Endothelial cell of umbilical vein (primary cell): ENCODE data around the gene PLK5. TPM values are rescaled to one million over a fixed set of nuclear protein-coding genes. Genes with fewer than 3 reads are reported as not detected.

Source experiments
- BruUV-seq: library from RNA; stranded (reverse); fragments of 400-500 nt; replicated peaks from 2 replicates; lab custom pipeline; 2021; lab: Mats Ljungman, UMichigan
- CTCF ChIA-PET: fragments of 300-600, 350-600 bp; sonication (Branson Sonifier 250); formaldehyde crosslinking; loops from one replicate; lab custom pipeline; 2021; ENCODE audit warnings: antibody characterized with exemption, inconsistent platforms; lab: Charles Lee
- POLR2A ChIA-PET: fragments of 300-600, 350-600 bp; sonication (Branson Sonifier 250); formaldehyde crosslinking; loops from one replicate; lab custom pipeline; 2021; ENCODE audit warnings: antibody characterized with exemption, inconsistent platforms; lab: Charles Lee
- DNase-seq: peaks from one replicate; pipeline ENCODE4 v3.0.0-alpha.2; 2011; ENCODE audit warnings: low read depth, low spot score
- FAIRE-seq: peaks from 2 replicates; lab custom pipeline; 2011; peaks lifted over from hg19 to GRCh38; lab: Jason Lieb, UNC
- H2AFZ ChIP-seq: 2 replicates; pipeline ENCODE4 v1.6.0; 2012; ENCODE audit warnings: low read depth, low read length, control low read depth, inconsistent platforms
- H3K27ac ChIP-seq: 2 replicates; pipeline ENCODE4 v1.5.1; 2011; ENCODE audit warnings: low read depth, mild to moderate bottlenecking, control low read depth, low read length, moderate library complexity; ENCODE audit not compliant: insufficient read depth
- H3K27me3 ChIP-seq, 2 experiments: 2 replicates each; pipeline versions ENCODE4 v1.6.0 to v1.6.1; 2011; ENCODE audit warnings: low read length in 2 of 2, mixed read lengths in 1 of 2; ENCODE audit not compliant: control insufficient read depth in 2 of 2, insufficient read depth in 2 of 2
- H3K36me3 ChIP-seq, 2 experiments: 2 replicates in 1 of 2; 3 replicates in 1 of 2; pipeline ENCODE4 v1.5.1; 2011; ENCODE audit warnings: low read length in 2 of 2, mild to moderate bottlenecking in 1 of 2, moderate library complexity in 1 of 2; ENCODE audit not compliant: control insufficient read depth in 2 of 2, insufficient read depth in 2 of 2; ENCODE audit errors: extremely low read depth in 1 of 2
- H3K4me1 ChIP-seq: 3 replicates; pipeline ENCODE4 v1.5.1; 2011; ENCODE audit warnings: mild to moderate bottlenecking, low read length; ENCODE audit not compliant: control insufficient read depth, insufficient read depth; ENCODE audit errors: extremely low read depth
- H3K4me2 ChIP-seq: 2 replicates; pipeline ENCODE4 v1.6.1; 2011; ENCODE audit warnings: low read length, control low read depth, mixed read lengths; ENCODE audit not compliant: insufficient read depth
- H3K4me3 ChIP-seq, 3 experiments: fragments of 200-600 bp in 1 of 3; sonication (generic), shearing (Covaris generic) in 1 of 3; replicated peaks in 1 of 3; 2 replicates each; pipeline ENCODE4 v1.5.1; 2011 to 2016; ENCODE audit warnings: control low read depth in 3 of 3, low read length in 3 of 3, mild to moderate bottlenecking in 2 of 3, inconsistent platforms in 1 of 3, low read depth in 1 of 3, moderate library complexity in 1 of 3; ENCODE audit not compliant: insufficient read depth in 1 of 3
- H3K79me2 ChIP-seq: 2 replicates; pipeline ENCODE4 v1.6.0; 2012; ENCODE audit warnings: low read length, inconsistent platforms; ENCODE audit not compliant: control insufficient read depth, insufficient read depth
- H3K9ac ChIP-seq: replicated peaks from 2 replicates; pipeline ENCODE3; 2011; ENCODE audit warnings: low read length, control low read depth; ENCODE audit not compliant: insufficient read depth; ENCODE audit errors: extremely low read depth
- H3K9me1 ChIP-seq: replicated peaks from 3 replicates; pipeline ENCODE4 v1.6.0; 2011; ENCODE audit warnings: mild to moderate bottlenecking, low read length; ENCODE audit not compliant: control insufficient read depth, insufficient read depth; ENCODE audit errors: extremely low read depth
- H3K9me3 ChIP-seq: replicated peaks from 2 replicates; pipeline ENCODE4 v1.5.1; 2012; ENCODE audit warnings: low read length, inconsistent platforms; ENCODE audit not compliant: control insufficient read depth, insufficient read depth
- H4K20me1 ChIP-seq: replicated peaks from 2 replicates; pipeline ENCODE3; 2011; ENCODE audit warnings: mild to moderate bottlenecking, low read length; ENCODE audit not compliant: control insufficient read depth, insufficient read depth; ENCODE audit errors: extremely low read depth
- EZH2 ChIP-seq: IDR thresholded peaks from 2 replicates; pipeline ENCODE4 v1.6.1; 2012; ENCODE audit warnings: borderline replicate concordance, low read depth, mild to moderate bottlenecking, moderate library complexity, low read length, inconsistent platforms; ENCODE audit not compliant: severe bottlenecking
- FOS ChIP-seq: IDR thresholded peaks from 2 replicates; pipeline ENCODE4 v1.6.1; 2011; ENCODE audit warnings: mild to moderate bottlenecking, low read length, moderate library complexity, borderline replicate concordance; ENCODE audit not compliant: insufficient read depth
- GATA2 ChIP-seq: IDR thresholded peaks from 2 replicates; pipeline ENCODE4 v1.7.0; 2011; ENCODE audit warnings: low read depth, mild to moderate bottlenecking, moderate library complexity, mixed read lengths, low read length; ENCODE audit not compliant: insufficient read length, insufficient read depth
- POLR2AphosphoS5 ChIP-seq: IDR thresholded peaks from 2 replicates; pipeline ENCODE4 v1.6.1; 2012; ENCODE audit warnings: low read depth, mild to moderate bottlenecking, control low read depth, low read length, moderate library complexity; ENCODE audit not compliant: insufficient read depth
- dilution Hi-C: fragments of 300-500 bp; cut with MboI; formaldehyde crosslinking; loops from one replicate; pipeline ENCODE4 v1.15.0; 2019; ENCODE audit warnings: low sequenced_read_pairs; ENCODE audit not compliant: extremely low pct_ligation_motif_present
- intact Hi-C: fragments of 100-400 bp; cut with micrococcal nuclease; formaldehyde crosslinking; loops from one replicate; pipeline ENCODE4 v1.10.0; 2022
- polyA plus RNA-seq, 4 experiments: library from polyadenylated mRNA; depleted of rRNA in 3 of 4; stranded (reverse) in 3 of 4; unstranded in 1 of 4; fragments of >200 nt; gene quantifications; 2 replicates each; pipeline versions ENCODE4 v1.2.1 to v1.2.3, GENCODE V29; 2011 to 2012; ENCODE audit warnings: missing spikeins in 1 of 4
- total RNA-seq: library from RNA; stranded (reverse); gene quantifications from 2 replicates; pipeline ENCODE4 v1.2.3, GENCODE V29; 2021

Gene PLK5
- total and polyA plus RNA-seq, 2 donors (not counting 3 experiments of a cell fraction or from before 2014, with no cell fraction given), result not detected

- dilution Hi-C loops, result no loop called here
- POLR2A ChIA-PET, result interaction anchor here (0.6 kb wide), 1 partner anchor 347 kb away, joined by 7 read pairs; no protein-coding TSS in a partner anchor
- no peak for FAIRE-seq
These were observed 3.9 kb downstream of the PLK5 start for GRCh38 chr19:1527650-1528309.

DNA sequence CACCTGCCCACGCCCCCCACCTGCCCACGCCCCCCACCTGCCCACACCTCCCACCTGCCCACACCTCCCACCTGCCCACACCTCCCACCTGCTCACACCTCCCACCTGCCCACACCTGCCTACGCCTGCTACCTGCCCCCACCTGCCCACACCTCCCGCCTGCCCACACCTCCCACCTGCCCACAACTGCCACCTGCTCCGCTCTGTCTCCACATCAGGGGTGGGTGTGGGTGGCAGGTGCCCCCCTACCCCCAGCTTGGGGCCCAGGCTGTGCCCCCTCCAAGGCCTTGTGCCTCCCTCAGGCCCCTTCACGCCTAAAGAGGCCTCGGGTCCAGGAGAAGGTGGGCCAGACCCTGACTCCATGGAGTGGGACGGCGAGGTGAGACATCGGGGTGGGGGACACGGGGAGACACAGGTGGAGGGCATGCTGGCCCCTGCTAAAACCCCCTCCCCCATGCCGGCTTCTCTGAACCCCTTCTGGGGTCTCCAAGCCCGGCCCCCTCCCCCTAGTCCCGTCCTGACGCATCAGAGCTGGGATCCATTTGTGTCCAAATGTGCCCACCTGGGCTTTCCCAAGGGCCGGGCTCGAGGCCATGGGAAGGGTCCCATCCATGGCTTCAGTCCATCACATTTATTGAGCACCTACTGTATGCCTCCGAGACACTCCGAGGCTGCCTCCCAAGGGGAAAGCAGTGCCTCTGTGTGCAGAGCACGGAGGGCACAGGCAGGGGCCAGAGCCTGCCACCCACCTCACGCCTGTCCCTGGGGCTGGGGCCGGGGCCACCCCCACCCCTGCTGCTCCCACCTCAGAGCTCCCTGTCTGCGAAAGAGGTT is 4.9 kb downstream of the PLK5 start:
- no peak overlapping the region for H3K4me2 ChIP-seq
- TF ChIP-seq FOS, result no peak
- no peak for TF ChIP-seq EZH2
- no peak overlapping the region for H3K27ac ChIP-seq
- no peaks in the 10 kb centered on the region for H3K9me3 ChIP-seq
- CTCF ChIA-PET, result no interaction called here
- no peaks in the 10 kb centered on the region for H3K79me2 ChIP-seq
- dilution Hi-C loops (no loop called here), intact Hi-C loops (no loop called here)
- H3K9ac ChIP-seq, result no peak overlapping the region
- H3K4me3 ChIP-seq, result no peak overlapping the region
- DNase-seq (no peak), FAIRE-seq (no peak)
- POLR2A ChIA-PET, result no interaction called here
- peaks cover 7 to 10% of the 10 kb centered on the region in 2 experiments for H3K27me3 ChIP-seq
- H3K4me1 ChIP-seq, result no peaks in the 10 kb centered on the region
- H4K20me1 ChIP-seq, result no peaks in the 10 kb centered on the region
- no peak overlapping the region for H2AFZ ChIP-seq
- H3K9me1 ChIP-seq, result no peaks in the 10 kb centered on the region
- no peaks in the 10 kb centered on the region for H3K36me3 ChIP-seq
- BruUV-seq, result no TSS peak

More at GRCh38 chr19:1527650-1528309, 3.9 kb downstream of the PLK5 start:
- H3K36me3 ChIP-seq, result no peaks in the 10 kb centered on the region
- no peaks in the 10 kb centered on the region for H3K9me3 ChIP-seq
- TF ChIP-seq POLR2AphosphoS5, result no peak
- no peak for TF ChIP-seq GATA2
- no peaks in the 10 kb centered on the region for H4K20me1 ChIP-seq
- no peak overlapping the region for H2AFZ ChIP-seq
- CTCF ChIA-PET, result interaction anchor here (1.4 kb wide), 1 partner anchor 18 kb away, joined by 6 read pairs; no protein-coding TSS in a partner anchor
- H3K27me3 ChIP-seq, result peaks cover 9 to 12% of the 10 kb centered on the region in 2 experiments
- no peaks in the 10 kb centered on the region for H3K4me1 ChIP-seq
- H3K4me3 ChIP-seq, result no peak overlapping the region
- no TSS peak for BruUV-seq
- DNase-seq, result no peak
- H3K4me2 ChIP-seq, result no peak overlapping the region
- intact Hi-C loops, result no loop called here
- H3K27ac ChIP-seq, result no peak overlapping the region
- no peaks in the 10 kb centered on the region for H3K9me1 ChIP-seq
- H3K79me2 ChIP-seq, result no peaks in the 10 kb centered on the region
- H3K9ac ChIP-seq, result no peak overlapping the region
